Tibial nerve (tissue), 4 donors: ENCODE data around the gene NOD2. TPM values are rescaled to one million over a fixed set of nuclear protein-coding genes. Genes with fewer than 3 reads are reported as not detected.

ENCODE experiments used
- DNase-seq, 2 donors: peaks; one replicate each; pipeline ENCODE4 v3.0.0-alpha.2; 2019; ENCODE audit warnings: low spot score in 2 of 2
- H3K27ac ChIP-seq, 4 donors: fragments of 200-600 bp; sonication (generic) in 3 of 4; one replicate each; pipeline ENCODE4 v1.5.1; 2017 to 2019; ENCODE audit warnings: mild to moderate bottlenecking in 1 of 4
- H3K27me3 ChIP-seq, 2 donors: fragments of 200-600 bp; sonication (generic) in 1 of 2; one replicate each; pipeline versions ENCODE4 v1.5.1 to v1.6.0; 2017 to 2019
- H3K36me3 ChIP-seq, 3 donors: fragments of 200-600 bp; sonication (generic); one replicate each; pipeline ENCODE4 v1.5.1; 2018 to 2019
- H3K4me1 ChIP-seq, 4 donors: fragments of 200-600 bp; sonication (generic) in 3 of 4; one replicate each; pipeline ENCODE4 v1.5.1; 2017 to 2019
- H3K4me3 ChIP-seq, 4 donors: fragments of 200-600 bp; sonication (generic) in 3 of 4; one replicate each; pipeline ENCODE4 v1.5.1; 2017 to 2019; ENCODE audit warnings: mild to moderate bottlenecking in 1 of 4, moderate library complexity in 1 of 4
- H3K9me3 ChIP-seq, 4 donors: fragments of 200-600 bp; sonication (generic) in 3 of 4; one replicate each; pipeline ENCODE4 v1.5.1; 2017 to 2019
- EP300 ChIP-seq, 2 donors: sonication (generic); formaldehyde crosslinking; IDR thresholded peaks; one replicate each; pipeline ENCODE4 v1.6.1; 2017; ENCODE audit warnings: antibody characterized with exemption in 2 of 2, mild to moderate bottlenecking in 1 of 2
- POLR2A ChIP-seq, 2 donors: fragments of 450-650 bp; IDR thresholded peaks; one replicate each; pipeline ENCODE4 v1.6.1; 2017; ENCODE audit warnings: antibody characterized with exemption in 2 of 2, mild to moderate bottlenecking in 2 of 2, moderate library complexity in 2 of 2
- WGBS, 2 donors: methylation state at CpG; one replicate each; pipeline ENCODE4 v1.1.5; 2018; 5-methylcytosine and 5-hydroxymethylcytosine counted together
- total RNA-seq, 4 donors: library from RNA; depleted of rRNA; stranded (reverse); fragments of >200 nt; gene quantifications; one replicate each; pipeline ENCODE4 v1.1.0, GENCODE V29; 2016
- TF ChIP-seq, protein P1 (sequence below), 5 experiments: fragments of 200-600 bp in 3 of 5; fragments of 450-650 bp in 2 of 5; sonication (generic) in 3 of 5; IDR thresholded peaks; one replicate each; pipeline ENCODE4 v1.5.1; 2016 to 2019; ENCODE audit warnings: antibody characterized with exemption in 5 of 5, mild to moderate bottlenecking in 3 of 5, moderate library complexity in 2 of 5

NOD2 gene
- total RNA-seq, 4 donors from 2014 or later, result 1.3 to 10.2 (median 2.7) TPM

DNA sequence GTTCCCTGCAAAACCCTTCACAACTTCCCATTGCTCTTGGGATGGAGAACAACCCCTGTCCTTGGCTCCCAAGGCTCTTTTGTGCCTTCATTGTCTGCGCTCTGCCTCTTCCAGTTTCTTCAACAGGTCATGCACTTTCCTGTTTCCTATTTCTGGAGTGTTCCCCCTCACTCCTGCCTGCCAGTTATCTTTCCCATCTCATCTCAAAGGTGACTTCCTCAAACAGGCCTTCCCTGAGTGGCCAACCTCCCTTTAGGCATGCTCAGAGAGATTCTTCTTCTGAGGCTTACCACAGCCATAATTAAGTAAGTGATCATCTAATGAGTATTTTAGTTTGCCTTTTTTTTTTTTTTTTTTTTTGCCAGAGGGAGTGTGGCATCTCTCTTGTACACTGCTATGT, 45.6 kb downstream of the NOD2 start:
- Histone ChIP-seq H3K27ac (no peak overlapping the region), H3K9me3 (no peaks in the 10 kb centered on the region), H3K4me3 (no peak overlapping the region), H3K27me3 (no peaks in the 10 kb centered on the region), H3K4me1 (peaks cover 0 to 20% (median 14%) of the 10 kb centered on the region in 4 donors), H3K36me3 (no peaks in the 10 kb centered on the region)
- no peak for DNase-seq
- TF ChIP-seq, protein P1, sequence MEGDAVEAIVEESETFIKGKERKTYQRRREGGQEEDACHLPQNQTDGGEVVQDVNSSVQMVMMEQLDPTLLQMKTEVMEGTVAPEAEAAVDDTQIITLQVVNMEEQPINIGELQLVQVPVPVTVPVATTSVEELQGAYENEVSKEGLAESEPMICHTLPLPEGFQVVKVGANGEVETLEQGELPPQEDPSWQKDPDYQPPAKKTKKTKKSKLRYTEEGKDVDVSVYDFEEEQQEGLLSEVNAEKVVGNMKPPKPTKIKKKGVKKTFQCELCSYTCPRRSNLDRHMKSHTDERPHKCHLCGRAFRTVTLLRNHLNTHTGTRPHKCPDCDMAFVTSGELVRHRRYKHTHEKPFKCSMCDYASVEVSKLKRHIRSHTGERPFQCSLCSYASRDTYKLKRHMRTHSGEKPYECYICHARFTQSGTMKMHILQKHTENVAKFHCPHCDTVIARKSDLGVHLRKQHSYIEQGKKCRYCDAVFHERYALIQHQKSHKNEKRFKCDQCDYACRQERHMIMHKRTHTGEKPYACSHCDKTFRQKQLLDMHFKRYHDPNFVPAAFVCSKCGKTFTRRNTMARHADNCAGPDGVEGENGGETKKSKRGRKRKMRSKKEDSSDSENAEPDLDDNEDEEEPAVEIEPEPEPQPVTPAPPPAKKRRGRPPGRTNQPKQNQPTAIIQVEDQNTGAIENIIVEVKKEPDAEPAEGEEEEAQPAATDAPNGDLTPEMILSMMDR (IDR thresholded peaks at IDR 0.05), result no peak
- no peak for TF ChIP-seq POLR2A (IDR thresholded peaks at IDR 0.05)
- no peak for TF ChIP-seq EP300 (IDR thresholded peaks at IDR 0.05)
- WGBS, 2 donors, result 88% methylated on average over 1 of the region's 1 CpG

- no peaks in the 10 kb centered on the region for H3K9me3 ChIP-seq
- H3K27me3 ChIP-seq, result no peaks in the 10 kb centered on the region
- DNase-seq, result no peak
- peaks cover 0 to 4% (median 0%) of the 10 kb centered on the region in 3 donors for H3K36me3 ChIP-seq
- peaks cover 0 to 37% (median 17%) of the 10 kb centered on the region in 4 donors for H3K4me1 ChIP-seq
- TF ChIP-seq POLR2A (IDR thresholded peaks at IDR 0.05) (no peak), EP300 (IDR thresholded peaks at IDR 0.05) (no peak)
- TF ChIP-seq, protein P1 (IDR thresholded peaks at IDR 0.05), result no peak
- H3K4me3 ChIP-seq, result no peak overlapping the region
- WGBS, 2 donors, result 59 to 85% methylated on average over 1 of the region's 1 CpG
- H3K27ac ChIP-seq, result no peak overlapping the region
Measured at GRCh38 chr16:50740736-50741135, 47.3 kb downstream of the NOD2 start.

DNA sequence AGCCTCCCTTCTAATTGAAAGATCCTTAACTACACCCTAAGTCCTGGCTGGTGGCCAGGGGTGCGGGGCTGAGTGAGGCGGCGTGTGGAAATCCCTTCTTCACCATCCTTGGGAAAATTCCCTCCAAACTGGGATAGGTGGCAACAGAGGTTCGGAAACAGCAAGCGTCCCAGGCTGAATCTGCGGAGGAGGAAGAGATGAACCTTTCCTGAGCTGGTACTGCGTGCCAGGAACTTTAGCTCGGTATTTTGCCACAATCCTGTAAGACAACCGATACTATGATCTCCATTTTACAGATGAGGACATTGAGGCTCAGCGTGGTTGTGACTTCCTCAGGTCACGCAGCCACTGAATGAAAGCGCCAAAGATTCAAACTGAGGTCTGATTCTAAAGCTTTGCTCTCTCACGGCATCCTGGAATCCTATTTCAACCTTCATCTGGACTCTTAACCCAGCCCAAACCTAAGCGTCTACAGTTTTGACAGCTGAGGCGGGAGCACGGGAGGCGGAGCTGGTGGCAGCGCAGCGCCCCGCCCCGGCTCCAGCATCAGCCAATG, 47.9 kb downstream of the NOD2 start:
- H3K4me1 ChIP-seq, result peaks cover 0 to 43% (median 19%) of the 10 kb centered on the region in 4 donors
- WGBS, 2 donors, result 6% methylated on average over 21 of the region's 21 CpGs
- H3K9me3 ChIP-seq, result no peaks in the 10 kb centered on the region
- peaks cover 0 to 8% (median 0%) of the 10 kb centered on the region in 3 donors for H3K36me3 ChIP-seq
- no peak for DNase-seq
- no peak for TF ChIP-seq POLR2A (IDR thresholded peaks at IDR 0.05)
- peak overlapping the region; percentile 37 to 99 (median 80) for H3K4me3 ChIP-seq
- peak overlapping the region in 3 of 4 donors; percentile 60 to 97 (median 74) for H3K27ac ChIP-seq
- H3K27me3 ChIP-seq, result no peaks in the 10 kb centered on the region

GRCh38 chr16:50741781-50742575, 48.6 kb downstream of the NOD2 start, which contains the start of gene CYLD:
CYLD (plus strand) TSS chr16:50742086; CDS start chr16:50749699, 7,613 bp downstream.
- DNase-seq, result peak; percentile 98 to 99
- Histone ChIP-seq H3K27ac (peak within 1 kb of the TSS; percentile 88 to 97 (median 96)), H3K4me3 (peak within 1 kb of the TSS; percentile 73 to 99 (median 90)), H3K9me3 (no peaks in the 10 kb centered on the region), H3K36me3 (peaks cover 0 to 8% (median 0%) of the 10 kb centered on the region in 3 donors), H3K27me3 (no peaks in the 10 kb centered on the region), H3K4me1 (peaks cover 0 to 49% (median 22%) of the 10 kb centered on the region in 4 donors)
- TF ChIP-seq, protein P1 (IDR thresholded peaks at IDR 0.05), result peak in 2 of 5 experiments; percentile 45 to 46
- TF ChIP-seq POLR2A (IDR thresholded peaks at IDR 0.05) (peak in 1 of 2 donors; percentile 72), EP300 (IDR thresholded peaks at IDR 0.05) (peak; percentile 59 to 79)
- 0% methylated on average over 25 to 53 of the region's 93 CpGs for WGBS, 2 donors

DNA sequence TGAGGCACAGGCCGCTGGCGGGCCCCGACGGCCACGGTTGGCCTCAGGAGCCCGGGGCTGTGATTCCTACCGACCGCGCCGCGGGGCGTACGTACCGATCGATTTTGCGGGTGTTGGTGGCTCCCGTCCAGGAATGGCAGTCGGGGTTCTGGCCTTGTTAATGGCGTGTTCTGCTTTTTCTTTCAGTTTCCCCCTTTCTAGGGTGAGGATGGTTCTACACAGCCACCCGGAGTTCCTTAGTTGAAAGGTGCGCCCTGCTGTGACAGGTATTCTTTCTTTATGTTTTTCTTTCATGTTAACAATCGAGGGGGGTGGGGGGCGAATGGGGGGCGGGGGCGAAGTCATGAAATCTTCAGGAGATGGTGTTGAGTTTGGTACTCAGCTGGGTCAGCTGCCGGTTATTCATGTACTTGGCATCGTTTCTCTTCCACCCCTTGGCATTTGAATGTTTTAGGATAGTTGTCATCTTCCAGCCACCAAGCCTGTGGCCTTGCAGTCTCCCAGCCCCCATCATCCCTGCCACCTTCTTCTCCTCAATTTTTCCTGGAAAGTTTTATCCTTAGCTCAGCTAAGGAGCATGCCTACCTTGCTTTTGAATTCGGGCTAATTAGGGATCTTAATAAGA, 49.3 kb downstream of the NOD2 start:
- Histone ChIP-seq H3K4me1 (peaks cover 0 to 56% (median 22%) of the 10 kb centered on the region in 4 donors), H3K36me3 (peaks cover 0 to 8% (median 0%) of the 10 kb centered on the region in 3 donors), H3K9me3 (no peaks in the 10 kb centered on the region), H3K27ac (peak overlapping the region; percentile 88 to 97 (median 96)), H3K4me3 (peak overlapping the region; percentile 73 to 99 (median 90)), H3K27me3 (no peaks in the 10 kb centered on the region)
- no peak for DNase-seq
- TF ChIP-seq, protein P1 (IDR thresholded peaks at IDR 0.05), result no peak
- TF ChIP-seq EP300 (IDR thresholded peaks at IDR 0.05) (no peak), POLR2A (IDR thresholded peaks at IDR 0.05) (no peak)
- WGBS, 2 donors, result 1 to 4% methylated on average over 20 to 22 of the region's 28 CpGs
